Bronchial epithelial cell (primary cell): ENCODE data around the gene ZNRF3. TPM values are rescaled to one million over a fixed set of nuclear protein-coding genes. Genes with fewer than 3 reads are reported as not detected.

Experiments used
- DNase-seq: peaks from one replicate; pipeline ENCODE4 v3.0.0-alpha.2; 2010; ENCODE audit warnings: low read depth
- FAIRE-seq: peaks from 2 replicates; lab custom pipeline; 2011; peaks lifted over from hg19 to GRCh38; lab: Jason Lieb, UNC
- H3K27me3 ChIP-seq: 2 replicates; pipeline ENCODE4 v1.5.1; 2011; ENCODE audit warnings: low read length; ENCODE audit not compliant: control insufficient read depth, insufficient read depth
- H3K36me3 ChIP-seq: 2 replicates; pipeline ENCODE4 v1.5.1; 2011; ENCODE audit warnings: low read length; ENCODE audit not compliant: control insufficient read depth, insufficient read depth
- H3K4me3 ChIP-seq: 2 replicates; pipeline ENCODE4 v1.5.1; 2011; ENCODE audit warnings: mild to moderate bottlenecking, low read depth, low read length, control low read depth
- total RNA-seq: library from RNA; depleted of rRNA; stranded (reverse); fragments of >200 nt; gene quantifications from 2 replicates; pipeline ENCODE4 v1.2.1, GENCODE V29; 2014
- TF ChIP-seq, protein P1 (sequence below): IDR thresholded peaks from 2 replicates; pipeline ENCODE4 v1.5.1; 2011; ENCODE audit warnings: mild to moderate bottlenecking, moderate library complexity, low read length, control low read depth, inconsistent platforms; ENCODE audit not compliant: insufficient read depth, severe bottlenecking

The ZNRF3 gene
- total RNA-seq, 1 donor from 2014 or later, result 3.4 TPM

GRCh38 chr22:29102300-29102699, 218.9 kb downstream of the ZNRF3 start:
- H3K4me3 ChIP-seq, result no peak overlapping the region
- peaks cover 3% of the 10 kb centered on the region for H3K36me3 ChIP-seq
- DNase-seq, result no peak
- no peaks in the 10 kb centered on the region for H3K27me3 ChIP-seq
- no peak for FAIRE-seq
- TF ChIP-seq, protein P1, sequence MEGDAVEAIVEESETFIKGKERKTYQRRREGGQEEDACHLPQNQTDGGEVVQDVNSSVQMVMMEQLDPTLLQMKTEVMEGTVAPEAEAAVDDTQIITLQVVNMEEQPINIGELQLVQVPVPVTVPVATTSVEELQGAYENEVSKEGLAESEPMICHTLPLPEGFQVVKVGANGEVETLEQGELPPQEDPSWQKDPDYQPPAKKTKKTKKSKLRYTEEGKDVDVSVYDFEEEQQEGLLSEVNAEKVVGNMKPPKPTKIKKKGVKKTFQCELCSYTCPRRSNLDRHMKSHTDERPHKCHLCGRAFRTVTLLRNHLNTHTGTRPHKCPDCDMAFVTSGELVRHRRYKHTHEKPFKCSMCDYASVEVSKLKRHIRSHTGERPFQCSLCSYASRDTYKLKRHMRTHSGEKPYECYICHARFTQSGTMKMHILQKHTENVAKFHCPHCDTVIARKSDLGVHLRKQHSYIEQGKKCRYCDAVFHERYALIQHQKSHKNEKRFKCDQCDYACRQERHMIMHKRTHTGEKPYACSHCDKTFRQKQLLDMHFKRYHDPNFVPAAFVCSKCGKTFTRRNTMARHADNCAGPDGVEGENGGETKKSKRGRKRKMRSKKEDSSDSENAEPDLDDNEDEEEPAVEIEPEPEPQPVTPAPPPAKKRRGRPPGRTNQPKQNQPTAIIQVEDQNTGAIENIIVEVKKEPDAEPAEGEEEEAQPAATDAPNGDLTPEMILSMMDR, result no peak

DNA sequence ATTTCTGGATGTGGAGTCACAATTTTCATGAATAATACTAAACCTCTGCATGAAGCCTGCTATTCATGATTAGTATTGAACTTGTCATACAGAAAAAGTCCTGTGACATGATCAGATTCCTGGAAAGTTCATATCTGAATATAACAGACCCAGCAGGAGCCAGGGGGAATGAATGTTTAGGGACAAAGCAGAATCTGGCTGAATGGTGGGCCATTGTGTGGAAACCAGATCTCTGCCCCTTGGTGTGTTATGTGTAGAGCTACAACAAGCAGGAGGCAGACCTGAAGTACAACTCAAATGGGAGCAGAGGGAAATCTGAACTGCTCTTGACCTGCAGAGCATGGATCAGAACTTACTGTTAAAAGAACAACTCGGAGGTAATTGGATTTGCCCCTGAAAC, 219.7 kb downstream of the ZNRF3 start:
- DNase-seq (no peak), FAIRE-seq (no peak)
- H3K36me3 ChIP-seq, result peaks cover 3% of the 10 kb centered on the region
- TF ChIP-seq, protein P1, result no peak
- no peak overlapping the region for H3K4me3 ChIP-seq
- no peaks in the 10 kb centered on the region for H3K27me3 ChIP-seq

- peaks cover 2% of the 10 kb centered on the region for H3K36me3 ChIP-seq
- FAIRE-seq (no peak), DNase-seq (no peak)
- TF ChIP-seq, protein P1, result no peak
- no peaks in the 10 kb centered on the region for H3K27me3 ChIP-seq
- no peak overlapping the region for H3K4me3 ChIP-seq
Measured at GRCh38 chr22:29105468-29105867, 222.1 kb downstream of the ZNRF3 start.

DNA sequence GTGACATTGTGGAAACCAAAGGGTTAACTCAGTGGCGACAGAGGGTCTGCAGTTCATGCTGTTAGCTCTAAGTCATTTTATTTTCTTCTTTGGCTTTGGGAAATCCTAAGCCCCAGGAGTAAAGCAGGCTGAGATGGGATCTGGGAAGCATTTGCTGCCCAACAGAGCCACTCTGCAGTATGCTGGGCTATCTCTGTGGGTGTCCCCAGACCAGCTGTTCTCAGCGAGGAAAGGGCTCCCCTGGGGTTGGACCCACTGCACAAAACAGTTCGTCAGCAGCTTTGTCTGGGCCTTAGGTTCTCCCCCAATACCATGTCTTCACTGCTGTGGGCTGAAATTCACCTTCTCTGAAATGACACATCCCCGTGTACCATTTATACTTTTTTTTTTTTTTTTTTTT, 223.5 kb downstream of the ZNRF3 start:
- DNase-seq, result no peak
- no peak overlapping the region for H3K4me3 ChIP-seq
- TF ChIP-seq, protein P1, result no peak
- H3K36me3 ChIP-seq, result peaks cover 2% of the 10 kb centered on the region
- no peaks in the 10 kb centered on the region for H3K27me3 ChIP-seq
- FAIRE-seq, result no peak

Other genes with a start within 250 kb of the ZNRF3 start
- gene TTC28, start 203.7 kb upstream of the ZNRF3 start, total RNA-seq, result 1.3 and 1.8 TPM in 2 replicates
- 6.3 and 8.1 TPM in 2 replicates for gene CHEK2, start 141.8 kb upstream of the ZNRF3 start, total RNA-seq
- 12.5 and 24.7 TPM in 2 replicates for gene HSCB, start 141.5 kb upstream of the ZNRF3 start, total RNA-seq
- 8.4 and 9.2 TPM in 2 replicates for gene CCDC117, start 110.9 kb upstream of the ZNRF3 start, total RNA-seq
- 225 and 250 TPM in 2 replicates for gene XBP1, start 83.0 kb upstream of the ZNRF3 start, total RNA-seq
- not detected in 2 replicates for gene C22orf31, start 178.3 kb downstream of the ZNRF3 start, total RNA-seq
- gene KREMEN1, start 189.5 kb downstream of the ZNRF3 start, total RNA-seq, result 5.8 and 15.9 TPM in 2 replicates